DOHH2 (cell line): ENCODE measurements around the gene PCDHGB6.

ENCODE experiments used
- EZH2phosphoT487 ChIP-seq: fragments of 200-600 bp; sonication (generic); IDR thresholded peaks from 2 replicates; pipeline ENCODE4 v1.6.1; 2017; ENCODE audit warnings: borderline replicate concordance, mild to moderate bottlenecking, antibody characterized with exemption, low read length, moderate library complexity, mixed read lengths
- TF ChIP-seq, protein P1 (sequence below): fragments of 200-600 bp; sonication (generic); IDR thresholded peaks from one replicate; pipeline ENCODE4 v1.5.1; 2014; ENCODE audit warnings: antibody characterized with exemption, mild to moderate bottlenecking, low read depth, low read length; ENCODE audit not compliant: poor library complexity, severe bottlenecking

DNA sequence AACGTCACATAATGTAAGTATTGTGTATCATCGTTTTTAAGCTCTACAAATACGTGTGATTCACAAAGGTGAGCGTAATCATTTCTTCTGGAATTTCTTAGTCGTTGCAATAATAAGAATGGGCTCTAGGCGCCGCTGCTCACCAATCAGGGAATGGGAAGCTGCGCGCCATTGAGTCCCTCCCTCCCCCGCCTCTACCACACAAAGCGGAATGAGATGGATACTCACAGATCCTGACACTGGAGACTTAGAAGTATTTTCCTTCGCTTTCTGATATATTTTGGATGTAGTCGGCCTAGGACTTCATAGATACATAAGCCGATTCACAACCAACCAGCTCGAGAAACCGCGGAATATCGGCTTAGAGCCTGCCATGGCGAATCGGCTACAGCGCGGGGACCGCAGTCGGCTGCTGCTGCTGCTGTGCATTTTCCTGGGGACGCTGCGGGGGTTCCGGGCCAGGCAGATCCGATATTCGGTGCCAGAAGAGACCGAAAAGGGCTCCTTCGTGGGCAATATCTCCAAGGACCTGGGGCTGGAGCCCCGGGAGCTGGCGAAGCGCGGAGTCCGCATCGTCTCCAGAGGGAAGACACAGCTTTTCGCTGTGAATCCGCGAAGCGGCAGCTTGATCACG lies 13.2 kb downstream of the PCDHGB6 start, which contains the start of gene PCDHGA11:
- TF ChIP-seq, protein P1, sequence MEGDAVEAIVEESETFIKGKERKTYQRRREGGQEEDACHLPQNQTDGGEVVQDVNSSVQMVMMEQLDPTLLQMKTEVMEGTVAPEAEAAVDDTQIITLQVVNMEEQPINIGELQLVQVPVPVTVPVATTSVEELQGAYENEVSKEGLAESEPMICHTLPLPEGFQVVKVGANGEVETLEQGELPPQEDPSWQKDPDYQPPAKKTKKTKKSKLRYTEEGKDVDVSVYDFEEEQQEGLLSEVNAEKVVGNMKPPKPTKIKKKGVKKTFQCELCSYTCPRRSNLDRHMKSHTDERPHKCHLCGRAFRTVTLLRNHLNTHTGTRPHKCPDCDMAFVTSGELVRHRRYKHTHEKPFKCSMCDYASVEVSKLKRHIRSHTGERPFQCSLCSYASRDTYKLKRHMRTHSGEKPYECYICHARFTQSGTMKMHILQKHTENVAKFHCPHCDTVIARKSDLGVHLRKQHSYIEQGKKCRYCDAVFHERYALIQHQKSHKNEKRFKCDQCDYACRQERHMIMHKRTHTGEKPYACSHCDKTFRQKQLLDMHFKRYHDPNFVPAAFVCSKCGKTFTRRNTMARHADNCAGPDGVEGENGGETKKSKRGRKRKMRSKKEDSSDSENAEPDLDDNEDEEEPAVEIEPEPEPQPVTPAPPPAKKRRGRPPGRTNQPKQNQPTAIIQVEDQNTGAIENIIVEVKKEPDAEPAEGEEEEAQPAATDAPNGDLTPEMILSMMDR, result peak; percentile 68
- no peak for TF ChIP-seq EZH2phosphoT487
